Measurements from ENCODE around the gene GABBR2. TPM values are rescaled to one million over a fixed set of nuclear protein-coding genes. Genes with fewer than 3 reads are reported as not detected.

The GABBR2 gene
- total RNA-seq, 1 experiment from 2014 or later, result 1.9 TPM

GRCh38 chr9:98378794-98379193 lies 329.9 kb downstream of the GABBR2 start:
- DNase-seq (ENCODE audit: low read depth), result no peak

- no peak for DNase-seq (ENCODE audit: low read depth)
These were observed 330.4 kb downstream of the GABBR2 start for GRCh38 chr9:98378206-98378780.

GRCh38 chr9:98375138-98375726 lies 333.5 kb downstream of the GABBR2 start:
- DNase-seq (ENCODE audit: low read depth), result peak; percentile 85

- peak; percentile 90 for DNase-seq (ENCODE audit: low read depth)
These were observed 334.2 kb downstream of the GABBR2 start for GRCh38 chr9:98374385-98375051.

GRCh38 chr9:98373609-98374008 lies 335.1 kb downstream of the GABBR2 start:
- peak; percentile 42 for DNase-seq (ENCODE audit: low read depth)

GRCh38 chr9:98372077-98372836 lies 336.5 kb downstream of the GABBR2 start:
- DNase-seq (ENCODE audit: low read depth), result no peak

GRCh38 chr9:98370976-98371315 lies 337.8 kb downstream of the GABBR2 start:
- no peak for DNase-seq (ENCODE audit: low read depth)

- no peak for DNase-seq (ENCODE audit: low read depth)
These were observed 338.3 kb downstream of the GABBR2 start for GRCh38 chr9:98370300-98370975.

- no peak for DNase-seq (ENCODE audit: low read depth)
These were observed 338.8 kb downstream of the GABBR2 start for GRCh38 chr9:98369896-98370295.

- DNase-seq (ENCODE audit: low read depth), result no peak
These were observed 339.3 kb downstream of the GABBR2 start for GRCh38 chr9:98369471-98369870.

GRCh38 chr9:98369066-98369425 lies 339.7 kb downstream of the GABBR2 start:
- DNase-seq (ENCODE audit: low read depth), result no peak

- DNase-seq (ENCODE audit: low read depth), result no peak
These were observed 340.2 kb downstream of the GABBR2 start for GRCh38 chr9:98368366-98369065.

GRCh38 chr9:98367923-98368322 lies 340.8 kb downstream of the GABBR2 start:
- DNase-seq (ENCODE audit: low read depth), result no peak

- DNase-seq (ENCODE audit: low read depth), result no peak
These were observed 341.3 kb downstream of the GABBR2 start for GRCh38 chr9:98367371-98367900.

GRCh38 chr9:98365781-98366180 lies 343.0 kb downstream of the GABBR2 start:
- no peak for DNase-seq (ENCODE audit: low read depth)

GRCh38 chr9:98365227-98365669 lies 343.5 kb downstream of the GABBR2 start:
- DNase-seq (ENCODE audit: low read depth), result peak; percentile 71

- DNase-seq (ENCODE audit: low read depth), result no peak
These were observed 344.6 kb downstream of the GABBR2 start for GRCh38 chr9:98364086-98364485.

- no peak for DNase-seq (ENCODE audit: low read depth)
These were observed 345.1 kb downstream of the GABBR2 start for GRCh38 chr9:98363644-98364043.

- no peak for DNase-seq (ENCODE audit: low read depth)
These were observed 346.0 kb downstream of the GABBR2 start for GRCh38 chr9:98362624-98363252.

- DNase-seq (ENCODE audit: low read depth), result no peak
These were observed 347.1 kb downstream of the GABBR2 start for GRCh38 chr9:98361645-98362044.
